GM11168 (cell line): ENCODE measurements around the gene PSMC6.

ENCODE experiments used
- in situ Hi-C: fragments of 300-500 bp; cut with MboI; formaldehyde crosslinking; loops from one replicate; pipeline ENCODE4 v1.12.0; 2022; ENCODE audit warnings: low sequenced_read_pairs; ENCODE audit not compliant: unreplicated experiment

The PSMC6 gene

GRCh38 chr14:52776816-52777215 lies 69.8 kb downstream of the PSMC6 start:
- in situ Hi-C loops = no loop called here
